ENCODE data around the gene ZNF609.

DNA sequence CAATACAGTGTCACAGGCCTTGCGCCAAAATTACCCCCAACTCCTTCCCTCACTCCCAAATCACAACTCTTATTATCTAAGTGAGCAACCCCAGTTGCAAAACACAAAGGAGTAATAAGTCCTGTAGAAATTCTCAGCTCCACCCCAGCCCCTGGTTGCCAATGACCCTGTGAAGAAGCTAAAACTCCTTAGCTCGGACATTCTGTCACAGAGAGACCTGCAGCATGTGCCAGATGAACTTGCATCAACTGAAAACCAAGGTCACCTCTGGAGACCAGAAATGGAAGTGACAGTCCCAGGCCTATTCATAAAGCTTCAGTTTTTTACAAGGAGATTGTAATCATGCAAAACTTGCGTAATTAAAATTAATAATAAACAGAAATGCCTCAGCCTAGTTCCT is 259.8 kb downstream of the ZNF609 start:
- TF ChIP-seq CTCF (IDR thresholded peaks at IDR 0.05; ENCODE audit: poor library complexity) (no peak), EZH2phosphoT487 (IDR thresholded peaks at IDR 0.05; ENCODE audit: low read depth, severe bottlenecking, unreplicated experiment) (no peak), EZH2 (IDR thresholded peaks at IDR 0.05; ENCODE audit: borderline replicate concordance) (no peak)
